Neural progenitor cell (in vitro differentiated cells): ENCODE data around the gene GRAMD2A. TPM values are rescaled to one million over a fixed set of nuclear protein-coding genes. Genes with fewer than 3 reads are reported as not detected.

Experiments
- DNase-seq: peaks from one replicate; pipeline ENCODE4 v3.0.0-alpha.2; 2016; ENCODE audit warnings: low spot score
- H2AFZ ChIP-seq: fragments of 200-600 bp; sonication (generic); replicated peaks from 2 replicates; pipeline ENCODE4 v1.6.1; 2016; ENCODE audit warnings: antibody characterized with exemption
- H3F3A ChIP-seq: fragments of 200-600 bp; sonication (generic); 2 replicates; pipeline ENCODE4 v1.6.1; 2016; ENCODE audit warnings: antibody characterized with exemption, low read depth
- H3K27ac ChIP-seq: fragments of 200-600 bp; sonication (generic); 2 replicates; pipeline ENCODE4 v1.5.1; 2016; ENCODE audit warnings: mild to moderate bottlenecking
- H3K27me3 ChIP-seq: fragments of 200-600 bp; sonication (generic); 2 replicates; pipeline ENCODE4 v1.6.1; 2016; ENCODE audit warnings: mild to moderate bottlenecking, moderate library complexity
- H3K36me3 ChIP-seq: fragments of 200-600 bp; sonication (generic); 2 replicates; pipeline ENCODE4 v1.5.1; 2016
- H3K4me1 ChIP-seq: fragments of 200-600 bp; sonication (generic); 2 replicates; pipeline ENCODE4 v1.6.1; 2016; ENCODE audit warnings: mixed run types
- H3K4me2 ChIP-seq: fragments of 200-600 bp; sonication (generic); 2 replicates; pipeline ENCODE4 v1.6.1; 2016
- H3K4me3 ChIP-seq: fragments of 200-600 bp; sonication (generic); 2 replicates; pipeline ENCODE4 v1.5.1; 2016
- H3K79me2 ChIP-seq: fragments of 200-600 bp; sonication (generic); 2 replicates; pipeline ENCODE4 v1.6.1; 2016; ENCODE audit warnings: low read depth
- H3K9ac ChIP-seq: fragments of 200-600 bp; sonication (generic); 2 replicates; pipeline ENCODE4 v1.6.1; 2016
- H3K9me3 ChIP-seq: fragments of 200-600 bp; sonication (generic); 2 replicates; pipeline ENCODE4 v1.5.1; 2016; ENCODE audit warnings: low read depth
- H4K20me1 ChIP-seq: fragments of 200-600 bp; sonication (generic); 2 replicates; pipeline ENCODE4 v1.6.1; 2016; ENCODE audit warnings: low read depth
- H3K27ac Mint-ChIP-seq: 3 replicates; pipeline ENCODE4 v1.8.0; 2021; ENCODE audit warnings: mixed read lengths
- H3K27me3 Mint-ChIP-seq: 2 replicates; pipeline ENCODE4 v1.8.0; 2022; ENCODE audit warnings: low read depth, mild to moderate bottlenecking, inconsistent platforms, moderate library complexity, mixed read lengths; ENCODE audit not compliant: insufficient read depth
- H3K36me3 Mint-ChIP-seq: 3 replicates; pipeline ENCODE4 v1.8.0; 2021; ENCODE audit warnings: mixed read lengths
- H3K4me1 Mint-ChIP-seq: 3 replicates; pipeline ENCODE4 v1.8.0; 2021; ENCODE audit warnings: mixed read lengths
- H3K4me3 Mint-ChIP-seq: 3 replicates; pipeline ENCODE4 v1.8.0; 2021; ENCODE audit warnings: mild to moderate bottlenecking, moderate library complexity, mixed read lengths
- H3K9me3 Mint-ChIP-seq: 3 replicates; pipeline ENCODE4 v1.8.0; 2020; ENCODE audit warnings: mixed read lengths
- EZH2 ChIP-seq: fragments of 200-600 bp; sonication (generic); IDR thresholded peaks from 2 replicates; pipeline ENCODE4 v1.6.1; 2017; ENCODE audit warnings: antibody characterized with exemption, mild to moderate bottlenecking, moderate library complexity
- EZH2phosphoT487 ChIP-seq: fragments of 200-600 bp; sonication (generic); IDR thresholded peaks from 2 replicates; pipeline ENCODE4 v1.6.1; 2017; ENCODE audit warnings: antibody characterized with exemption
- total RNA-seq: library from RNA; depleted of rRNA; stranded (reverse); fragments of >200 nt; gene quantifications from 2 replicates; pipeline ENCODE4 v1.2.3, GENCODE V29; 2015; ENCODE audit warnings: low replicate concordance
- TF ChIP-seq, protein P1 (sequence below): fragments of 200-600 bp; sonication (generic); IDR thresholded peaks from 2 replicates; pipeline ENCODE4 v1.5.1; 2017; ENCODE audit warnings: antibody characterized with exemption, mild to moderate bottlenecking

The GRAMD2A gene
- total RNA-seq, 1 donor from 2014 or later, result 0.43 TPM

DNA sequence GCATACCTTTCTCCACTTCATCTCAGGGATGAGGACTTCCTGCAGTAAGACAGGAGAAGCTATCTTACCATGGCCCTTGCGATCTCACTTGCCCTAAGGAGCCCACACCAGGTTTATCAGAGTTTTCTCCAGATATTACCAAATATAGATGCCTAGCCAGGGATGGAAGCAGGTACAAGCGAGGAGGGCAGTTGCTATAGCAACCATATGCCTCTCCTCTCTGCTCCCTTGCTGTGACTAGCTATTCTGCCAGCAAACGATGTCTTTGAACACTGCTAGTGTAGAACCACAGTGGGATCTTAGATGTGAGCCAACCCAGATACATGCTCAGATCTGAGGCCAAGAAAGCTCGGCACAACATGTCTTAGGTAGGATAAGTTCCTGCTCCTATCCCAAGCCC is 33.9 kb downstream of the GRAMD2A start:
- Histone ChIP-seq H3K4me1 (peaks cover 8% of the 10 kb centered on the region), H3K9ac (no peak overlapping the region), H3K4me2 (no peak overlapping the region), H3K27me3 (no peaks in the 10 kb centered on the region), H3K79me2 (no peaks in the 10 kb centered on the region), H3K36me3 (no peaks in the 10 kb centered on the region), H2AFZ (no peak overlapping the region), H3F3A (no peaks in the 10 kb centered on the region), H3K27ac (no peak overlapping the region), H4K20me1 (no peaks in the 10 kb centered on the region), H3K4me3 (no peak overlapping the region), H3K9me3 (no peaks in the 10 kb centered on the region)
- Mint-ChIP-seq H3K4me3 (no peak overlapping the region), H3K27ac (peak overlapping the region; percentile 27), H3K4me1 (peaks cover 23% of the 10 kb centered on the region), H3K9me3 (no peaks in the 10 kb centered on the region), H3K27me3 (peaks cover 14% of the 10 kb centered on the region), H3K36me3 (no peaks in the 10 kb centered on the region)
- DNase-seq, result no peak
- TF ChIP-seq EZH2 (no peak), EZH2phosphoT487 (no peak)
- TF ChIP-seq, protein P1, sequence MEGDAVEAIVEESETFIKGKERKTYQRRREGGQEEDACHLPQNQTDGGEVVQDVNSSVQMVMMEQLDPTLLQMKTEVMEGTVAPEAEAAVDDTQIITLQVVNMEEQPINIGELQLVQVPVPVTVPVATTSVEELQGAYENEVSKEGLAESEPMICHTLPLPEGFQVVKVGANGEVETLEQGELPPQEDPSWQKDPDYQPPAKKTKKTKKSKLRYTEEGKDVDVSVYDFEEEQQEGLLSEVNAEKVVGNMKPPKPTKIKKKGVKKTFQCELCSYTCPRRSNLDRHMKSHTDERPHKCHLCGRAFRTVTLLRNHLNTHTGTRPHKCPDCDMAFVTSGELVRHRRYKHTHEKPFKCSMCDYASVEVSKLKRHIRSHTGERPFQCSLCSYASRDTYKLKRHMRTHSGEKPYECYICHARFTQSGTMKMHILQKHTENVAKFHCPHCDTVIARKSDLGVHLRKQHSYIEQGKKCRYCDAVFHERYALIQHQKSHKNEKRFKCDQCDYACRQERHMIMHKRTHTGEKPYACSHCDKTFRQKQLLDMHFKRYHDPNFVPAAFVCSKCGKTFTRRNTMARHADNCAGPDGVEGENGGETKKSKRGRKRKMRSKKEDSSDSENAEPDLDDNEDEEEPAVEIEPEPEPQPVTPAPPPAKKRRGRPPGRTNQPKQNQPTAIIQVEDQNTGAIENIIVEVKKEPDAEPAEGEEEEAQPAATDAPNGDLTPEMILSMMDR, result no peak

DNA sequence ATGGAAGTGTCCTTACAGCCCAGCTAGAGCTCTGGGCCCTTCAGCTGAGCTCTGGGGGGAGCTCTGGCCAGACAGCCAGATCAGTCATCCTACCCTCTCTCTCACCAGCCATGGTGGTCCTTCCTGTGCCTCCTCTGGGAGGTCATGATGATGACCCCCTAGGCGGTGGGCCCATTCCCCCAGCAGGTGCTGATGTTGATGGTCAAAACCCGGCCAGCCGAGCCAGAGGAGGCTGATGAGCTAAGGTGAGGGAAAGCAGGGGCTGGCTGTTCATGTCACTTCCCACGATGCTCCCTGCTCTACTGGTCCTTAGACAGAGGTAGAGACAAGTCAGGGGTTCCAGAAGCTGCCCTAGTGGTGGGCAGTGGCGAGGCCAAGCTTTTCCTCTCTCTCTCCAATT is 35.0 kb downstream of the GRAMD2A start:
- no peaks in the 10 kb centered on the region for H3K9me3 Mint-ChIP-seq
- Histone ChIP-seq H3K79me2 (no peaks in the 10 kb centered on the region), H4K20me1 (no peaks in the 10 kb centered on the region), H3K9me3 (no peaks in the 10 kb centered on the region), H2AFZ (no peak overlapping the region), H3K9ac (no peak overlapping the region), H3K27ac (no peak overlapping the region), H3K4me3 (no peak overlapping the region), H3K4me1 (peaks cover 8% of the 10 kb centered on the region), H3F3A (no peaks in the 10 kb centered on the region), H3K4me2 (no peak overlapping the region), H3K27me3 (no peaks in the 10 kb centered on the region), H3K36me3 (no peaks in the 10 kb centered on the region)
- DNase-seq, result no peak
- H3K4me1 Mint-ChIP-seq, result peaks cover 20% of the 10 kb centered on the region
- H3K27me3 Mint-ChIP-seq, result peaks cover 11% of the 10 kb centered on the region
- H3K36me3 Mint-ChIP-seq, result no peaks in the 10 kb centered on the region
- TF ChIP-seq EZH2, result no peak
- TF ChIP-seq, protein P1, result no peak
- no peak for TF ChIP-seq EZH2phosphoT487
- H3K4me3 Mint-ChIP-seq, result no peak overlapping the region
- no peak overlapping the region for H3K27ac Mint-ChIP-seq

DNA sequence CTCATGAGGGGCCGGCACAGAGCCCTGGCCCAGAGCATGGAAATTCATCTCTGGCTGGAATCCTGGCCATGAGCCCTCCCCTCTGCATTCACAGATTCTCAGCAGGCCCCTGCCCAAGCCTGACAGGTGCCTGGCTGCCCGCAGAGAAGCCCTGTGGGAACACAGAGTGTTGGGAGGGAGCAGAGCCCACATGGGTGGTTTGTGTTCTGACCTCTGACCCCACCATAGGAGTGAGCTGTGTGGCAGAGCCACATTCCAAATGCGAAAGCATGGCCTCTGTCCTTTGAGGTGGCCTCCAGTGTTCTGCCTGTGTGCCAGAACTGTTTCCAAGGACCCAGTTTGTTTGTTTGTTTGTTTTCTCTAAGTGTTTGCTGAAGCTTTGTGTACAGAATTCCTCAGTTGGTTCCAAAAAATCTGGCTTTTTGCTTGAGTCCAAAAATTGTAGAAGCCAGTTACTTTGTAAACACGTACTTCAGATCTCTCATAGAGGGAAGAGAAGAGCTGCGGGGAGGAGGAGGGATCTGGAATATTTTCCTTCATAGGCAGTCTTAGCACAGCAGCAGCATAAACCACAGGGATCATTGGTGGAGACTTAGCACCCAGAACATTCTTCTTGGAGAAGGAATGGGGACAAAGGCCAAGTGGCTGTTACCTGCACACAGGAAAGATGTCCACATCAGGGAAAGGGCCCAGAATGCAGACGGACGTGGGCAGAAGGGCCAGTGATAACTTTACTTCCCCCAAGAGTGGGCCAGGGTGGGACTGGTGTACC is 36.0 kb downstream of the GRAMD2A start:
- Histone ChIP-seq H4K20me1 (no peaks in the 10 kb centered on the region), H3K36me3 (no peaks in the 10 kb centered on the region), H3K4me1 (peaks cover 8% of the 10 kb centered on the region), H3K4me2 (peak overlapping the region; percentile 11), H2AFZ (no peak overlapping the region), H3K9me3 (no peaks in the 10 kb centered on the region), H3K4me3 (no peak overlapping the region), H3F3A (no peaks in the 10 kb centered on the region), H3K27me3 (no peaks in the 10 kb centered on the region), H3K27ac (no peak overlapping the region), H3K9ac (no peak overlapping the region), H3K79me2 (no peaks in the 10 kb centered on the region)
- Mint-ChIP-seq H3K9me3 (no peaks in the 10 kb centered on the region), H3K27me3 (peaks cover 6% of the 10 kb centered on the region), H3K36me3 (no peaks in the 10 kb centered on the region), H3K4me1 (peaks cover 20% of the 10 kb centered on the region), H3K4me3 (no peak overlapping the region), H3K27ac (peak overlapping the region; percentile 13)
- peak; percentile 48 for DNase-seq
- no peak for TF ChIP-seq EZH2
- no peak for TF ChIP-seq EZH2phosphoT487
- TF ChIP-seq, protein P1, result no peak
